Fibroblast of skin of left quadriceps (primary cell): ENCODE measurements around the gene KCNH2.

Source experiments
- DNase-seq, 2 experiments: peaks; one replicate each; pipeline ENCODE4 v3.0.0-alpha.2; 2013; ENCODE audit warnings: low read depth in 2 of 2

KCNH2 gene

DNA sequence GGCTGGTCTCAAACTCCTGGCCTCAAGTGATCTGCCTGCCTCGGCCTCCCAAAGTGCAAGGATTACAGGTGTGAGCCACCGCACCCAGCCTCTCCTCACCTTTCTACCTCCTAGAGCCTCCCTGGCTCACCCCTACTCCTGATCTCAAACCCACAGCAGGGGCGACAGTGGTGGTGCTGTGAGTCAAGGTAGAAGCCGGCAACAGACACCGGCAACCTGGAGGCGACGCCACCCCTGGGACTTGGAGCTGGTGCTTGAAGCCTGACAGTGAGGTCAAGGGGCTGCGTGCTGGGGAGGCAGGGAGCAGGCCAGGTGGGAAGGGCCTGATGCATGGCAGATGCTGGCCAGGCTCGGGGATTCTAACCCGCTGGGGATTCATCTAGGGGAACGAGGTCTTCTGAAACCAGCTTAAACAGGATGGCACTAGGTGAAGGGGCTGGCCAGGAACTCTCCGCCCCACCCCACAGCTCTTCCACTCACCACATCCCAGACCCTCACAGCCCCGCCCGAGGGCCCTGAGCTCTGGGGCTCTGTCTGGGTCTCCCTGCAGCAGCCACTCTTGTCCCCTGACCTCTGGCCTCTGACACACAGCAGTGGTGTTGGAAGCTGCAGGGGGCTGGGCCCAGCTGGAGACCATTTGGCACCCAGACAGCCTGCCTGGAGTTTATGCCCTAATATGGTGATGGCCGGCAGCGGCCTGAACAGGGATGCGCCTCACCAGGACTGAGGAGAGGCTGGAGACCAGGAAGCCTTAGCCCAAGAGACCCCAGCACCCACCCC is 16.4 kb downstream of the KCNH2 start:
- no peak for DNase-seq

DNA sequence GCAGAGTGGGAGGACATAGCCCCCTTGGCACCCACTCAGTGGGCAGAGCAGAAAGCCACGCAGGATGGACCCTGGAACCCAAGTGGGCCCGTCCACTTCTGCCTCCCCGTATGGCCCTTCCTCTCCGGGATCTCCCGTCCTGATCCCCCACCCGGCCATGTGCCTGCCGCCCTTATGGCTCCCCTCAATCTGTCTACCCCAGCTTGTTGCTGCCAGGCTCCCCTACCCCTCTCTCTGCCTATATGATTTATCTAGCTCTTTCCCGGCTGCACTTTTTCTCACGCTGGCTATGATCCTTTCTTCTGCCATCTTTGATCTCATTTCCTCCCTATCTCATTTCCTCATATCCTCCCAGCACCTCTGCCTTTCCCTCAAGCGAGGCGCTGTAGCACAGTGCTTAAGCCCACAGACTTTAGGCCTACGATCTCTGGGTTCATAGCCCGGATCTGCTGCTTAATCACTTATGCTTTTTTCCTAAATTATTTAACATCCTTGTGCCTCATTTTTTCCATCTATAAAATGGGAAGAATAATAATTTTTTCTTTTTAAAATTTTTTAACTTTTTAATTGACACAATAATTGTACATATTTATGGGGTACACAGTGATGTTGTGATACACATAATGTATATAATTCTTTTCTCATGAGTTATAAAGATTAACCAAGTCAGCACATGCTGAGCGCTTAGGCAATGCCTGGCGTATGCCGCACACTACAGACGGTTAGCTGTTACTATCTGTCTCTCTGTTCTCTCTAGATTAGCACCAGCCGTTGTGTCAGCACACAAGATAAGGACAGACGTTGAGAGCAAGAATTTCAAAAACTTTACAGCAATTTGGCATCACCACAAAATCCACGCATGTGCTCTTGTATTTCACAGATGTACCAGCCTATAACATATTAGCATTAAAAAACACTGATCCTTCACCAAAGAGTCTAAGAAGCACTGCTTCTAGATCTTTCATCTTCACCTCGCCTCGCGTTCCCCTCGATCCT is 18.1 kb downstream of the KCNH2 start:
- DNase-seq = no peak

DNA sequence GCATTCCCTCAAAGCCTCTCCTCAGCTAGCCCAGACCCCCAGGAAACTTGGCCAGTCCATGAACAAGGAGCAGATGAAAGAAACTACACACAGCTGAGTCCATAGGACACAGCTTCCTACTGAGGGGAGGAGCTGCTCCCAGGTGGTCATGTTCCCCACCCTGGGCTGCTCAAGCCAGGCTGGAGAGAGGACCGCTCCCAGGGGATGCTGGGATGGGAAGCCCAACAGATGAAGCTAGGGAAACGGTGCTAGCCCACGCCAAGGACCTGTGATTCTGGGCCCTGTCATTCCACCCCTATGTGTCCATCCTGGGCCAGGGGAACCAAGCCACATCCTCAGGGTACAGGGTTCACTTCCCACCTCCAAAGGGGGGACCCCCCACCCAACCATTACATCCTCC is 19.0 kb downstream of the KCNH2 start:
- DNase-seq = no peak

DNA sequence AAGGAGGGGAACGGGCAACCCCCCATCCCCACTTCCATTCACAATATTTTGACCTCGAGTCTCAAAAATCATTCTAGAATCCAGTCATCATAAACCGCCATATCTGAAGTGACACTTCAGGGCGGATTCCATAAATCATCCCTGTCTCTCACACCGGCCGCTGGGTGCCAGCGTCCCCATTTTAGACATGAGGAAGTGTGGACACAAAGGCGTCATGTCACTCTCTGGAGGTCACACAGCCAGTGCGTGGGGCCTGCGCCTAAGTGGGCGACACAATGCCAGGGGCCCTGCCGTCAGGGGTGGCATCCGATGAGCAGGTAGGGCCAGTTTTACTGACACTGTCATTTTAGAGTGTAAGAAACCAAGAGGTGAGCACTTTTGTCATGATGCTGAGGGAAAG is 19.5 kb downstream of the KCNH2 start:
- no peak for DNase-seq

DNA sequence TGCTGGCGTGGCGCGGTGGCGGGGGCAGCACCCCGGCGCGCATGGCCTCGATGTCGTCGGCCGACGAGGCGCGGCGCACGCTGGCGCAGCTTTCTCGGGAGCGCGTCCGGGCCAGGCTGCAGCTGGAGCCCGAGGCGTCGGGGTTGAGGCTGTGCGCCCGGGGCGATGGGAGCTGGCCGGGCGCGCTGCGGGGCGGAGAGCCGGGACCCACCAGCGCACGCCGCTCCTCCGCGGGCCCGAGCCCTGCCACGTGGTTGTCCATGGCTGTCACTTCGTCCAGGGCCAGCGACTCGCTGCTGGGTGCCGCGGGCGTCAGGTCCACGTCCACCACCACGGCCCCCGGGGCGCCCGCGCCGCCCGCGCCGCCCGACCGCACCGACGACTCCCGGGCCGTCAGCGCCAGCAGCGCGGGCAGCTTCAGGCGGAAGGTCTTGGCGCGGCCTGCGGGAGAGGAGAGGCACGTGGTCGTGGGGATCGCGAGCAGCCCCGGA is 20.0 kb downstream of the KCNH2 start:
- no peak for DNase-seq

DNA sequence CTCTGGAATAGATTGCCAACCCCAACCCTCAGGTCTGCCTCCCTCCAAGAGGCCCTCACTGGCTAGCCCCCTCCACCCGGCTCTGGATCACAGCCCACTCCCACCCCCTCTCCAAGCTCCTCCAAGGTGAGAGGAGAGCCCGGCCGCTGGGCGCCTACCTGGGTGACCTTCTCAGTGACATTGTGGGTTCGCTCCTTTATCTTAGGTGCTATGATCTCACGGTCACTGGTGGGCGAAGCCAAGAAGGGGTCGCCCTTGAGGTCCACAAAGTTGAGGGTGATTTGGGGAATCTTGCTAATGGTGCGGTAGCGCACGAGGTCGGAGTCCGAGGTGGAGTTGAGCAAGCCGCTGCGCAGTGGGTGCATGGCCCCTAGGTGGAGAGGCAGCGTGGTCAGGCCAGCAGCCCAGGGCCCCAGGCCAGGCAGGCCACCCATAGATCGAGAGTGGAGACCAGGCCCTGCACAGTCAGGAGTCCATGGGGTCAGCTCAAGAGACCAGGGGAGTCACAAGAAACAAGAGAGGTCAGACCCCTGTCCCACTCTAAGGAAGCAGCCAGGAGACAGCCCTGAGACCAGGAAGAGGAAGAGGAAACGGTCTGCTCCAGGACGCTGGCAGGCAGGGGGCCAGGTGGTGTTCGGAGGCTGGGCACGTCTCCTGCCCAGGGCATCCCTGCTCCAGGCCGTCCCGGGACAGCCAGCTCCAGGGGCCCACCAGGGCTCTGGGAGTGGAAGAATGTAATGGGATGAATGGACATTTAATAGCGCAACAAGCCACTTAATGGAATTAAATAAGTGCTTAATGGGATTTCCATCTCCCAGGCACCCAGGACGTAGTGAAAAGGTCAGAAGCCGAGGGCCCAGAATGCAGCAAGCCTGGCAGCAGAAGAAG is 20.7 kb downstream of the KCNH2 start:
- DNase-seq = no peak

DNA sequence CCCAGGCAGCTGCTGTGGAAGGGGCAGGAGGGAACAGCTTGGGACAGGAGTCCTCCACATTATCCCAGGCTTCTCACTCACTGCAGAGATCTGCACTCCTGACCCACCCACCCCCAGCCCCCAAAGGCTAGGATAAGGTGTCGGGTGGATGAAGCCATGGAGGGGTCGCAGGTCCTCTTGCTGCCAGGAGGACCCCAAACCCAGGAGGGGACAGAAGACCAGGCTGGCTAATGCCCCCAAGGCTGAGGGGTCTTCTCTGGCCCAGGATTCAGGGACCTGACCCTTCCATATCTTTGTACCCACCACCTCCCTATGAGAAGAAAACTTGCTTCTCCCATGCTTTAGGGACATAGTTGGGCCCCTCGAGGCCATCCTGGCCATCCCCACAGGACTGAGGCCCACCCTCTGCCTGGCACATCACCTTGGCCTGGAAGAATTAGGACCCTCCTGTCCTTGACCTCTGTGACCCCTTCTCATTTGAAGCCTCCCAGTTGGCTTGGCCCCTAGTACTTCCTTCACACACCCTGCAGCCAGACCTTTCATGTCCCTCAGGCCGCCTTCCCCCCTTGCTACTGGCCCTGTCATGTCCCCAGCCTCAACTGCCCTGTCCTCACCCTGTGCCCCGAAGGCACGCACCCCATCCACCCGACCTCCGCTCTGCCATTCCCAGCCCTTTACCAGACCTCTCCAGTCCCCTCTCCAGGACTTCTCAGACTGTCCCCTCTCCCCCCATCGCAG is 21.6 kb downstream of the KCNH2 start:
- no peak for DNase-seq

DNA sequence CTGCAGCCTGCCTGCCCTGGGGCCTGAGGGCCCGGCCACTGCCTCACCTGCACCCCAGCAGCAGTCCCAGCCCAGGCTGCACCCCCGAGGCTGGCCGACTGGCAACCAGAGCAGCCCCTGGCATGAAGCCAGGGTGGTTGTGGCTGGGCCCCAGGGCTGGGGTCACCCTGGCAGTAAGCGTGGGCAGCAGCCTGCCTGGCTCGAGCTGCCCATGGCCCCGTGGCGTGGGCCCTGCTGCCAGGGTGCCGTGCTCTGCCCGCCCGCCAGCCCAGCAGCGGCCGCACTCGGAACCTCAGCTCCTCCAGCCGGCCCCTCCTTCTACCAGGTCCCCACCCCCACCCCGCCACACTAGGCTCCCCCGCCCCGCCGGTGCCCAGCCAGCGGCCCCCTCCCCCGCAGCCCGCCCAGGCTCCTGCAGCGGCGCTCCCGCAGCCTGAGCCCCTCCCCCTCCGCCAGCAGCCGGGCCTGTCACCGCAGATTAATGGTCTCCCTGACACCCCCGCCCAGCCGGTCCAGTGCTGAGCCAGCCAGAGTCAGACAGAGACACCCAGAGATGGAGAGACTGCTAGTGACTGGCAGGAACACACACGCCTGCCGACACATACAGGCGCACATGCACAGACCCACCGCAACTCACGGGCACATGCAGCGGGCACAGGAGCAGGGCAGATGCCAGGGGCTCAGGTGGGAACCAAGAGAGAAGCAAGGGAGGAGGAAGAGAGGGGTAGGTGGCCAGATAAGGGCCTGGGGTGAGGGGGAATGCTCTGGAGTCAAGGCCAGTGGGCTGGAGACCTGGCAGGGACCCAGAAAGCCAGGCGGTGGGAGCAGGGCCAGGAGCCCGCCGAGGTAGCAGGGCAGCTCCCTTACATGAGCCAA is 22.4 kb downstream of the KCNH2 start:
- DNase-seq = no peak

DNA sequence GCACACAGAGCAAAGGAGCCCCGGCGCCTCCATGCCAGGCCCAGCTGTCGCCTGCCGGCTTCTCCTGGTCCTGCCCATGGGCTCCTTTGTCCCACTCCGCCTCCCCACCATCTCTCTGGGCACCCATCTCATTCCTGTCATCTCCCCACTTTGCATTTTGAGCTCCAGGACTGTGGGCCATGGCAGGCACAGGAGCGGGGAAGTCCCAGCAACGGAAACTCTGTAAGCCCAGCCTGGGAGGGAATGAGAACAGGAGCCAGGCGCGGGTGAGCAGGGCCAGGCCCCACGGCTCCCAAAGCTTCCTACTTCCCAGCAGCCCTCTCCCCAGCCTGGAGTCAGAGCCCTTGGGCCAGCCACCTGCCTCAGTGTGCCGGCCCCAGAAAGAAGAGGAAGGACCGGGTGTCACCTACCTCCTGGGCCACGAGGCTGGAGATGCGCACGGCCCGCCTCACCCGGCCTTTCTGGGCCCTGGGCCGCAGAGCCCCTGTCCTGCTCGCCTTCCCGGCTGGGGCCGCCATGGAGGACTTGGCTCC is 23.1 kb downstream of the KCNH2 start:
- no peak for DNase-seq

DNA sequence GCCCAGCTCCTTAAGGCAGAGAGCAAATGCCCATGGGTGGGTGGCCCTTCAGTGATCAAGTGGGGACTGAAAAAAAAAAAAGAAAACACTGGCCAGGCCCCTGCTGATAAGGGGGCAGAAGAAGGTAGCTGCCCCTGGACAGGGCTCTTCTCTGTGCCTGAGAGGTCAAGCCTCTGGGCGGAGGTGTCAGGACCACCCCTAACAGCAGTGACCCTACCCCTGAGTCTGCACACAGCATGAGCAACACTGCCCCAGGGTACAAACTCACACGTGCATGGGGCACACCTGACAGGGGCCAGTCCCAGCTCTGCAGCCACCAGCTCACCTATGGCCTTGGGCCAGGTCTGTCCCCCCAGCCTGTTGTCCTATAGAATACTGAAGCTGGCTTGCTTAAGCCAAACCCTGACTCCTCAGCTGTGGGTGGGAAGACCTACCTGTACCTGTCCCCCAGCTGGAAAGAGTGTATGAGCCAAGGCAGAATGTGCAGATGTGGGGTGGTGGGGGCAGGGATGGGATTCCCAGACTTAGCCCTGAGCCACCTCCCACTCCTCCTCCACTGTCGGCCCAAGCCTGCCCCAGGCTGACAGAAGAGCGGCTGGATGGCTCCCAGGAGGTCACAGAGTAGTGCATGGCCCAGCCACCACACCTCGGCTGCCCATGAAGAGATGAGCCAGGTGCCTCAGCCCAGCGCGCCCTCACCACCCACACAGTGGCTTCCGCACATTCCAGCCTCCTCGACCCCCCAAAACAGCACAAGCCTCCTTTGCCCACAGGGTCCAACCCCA is 23.7 kb downstream of the KCNH2 start:
- no peak for DNase-seq

DNA sequence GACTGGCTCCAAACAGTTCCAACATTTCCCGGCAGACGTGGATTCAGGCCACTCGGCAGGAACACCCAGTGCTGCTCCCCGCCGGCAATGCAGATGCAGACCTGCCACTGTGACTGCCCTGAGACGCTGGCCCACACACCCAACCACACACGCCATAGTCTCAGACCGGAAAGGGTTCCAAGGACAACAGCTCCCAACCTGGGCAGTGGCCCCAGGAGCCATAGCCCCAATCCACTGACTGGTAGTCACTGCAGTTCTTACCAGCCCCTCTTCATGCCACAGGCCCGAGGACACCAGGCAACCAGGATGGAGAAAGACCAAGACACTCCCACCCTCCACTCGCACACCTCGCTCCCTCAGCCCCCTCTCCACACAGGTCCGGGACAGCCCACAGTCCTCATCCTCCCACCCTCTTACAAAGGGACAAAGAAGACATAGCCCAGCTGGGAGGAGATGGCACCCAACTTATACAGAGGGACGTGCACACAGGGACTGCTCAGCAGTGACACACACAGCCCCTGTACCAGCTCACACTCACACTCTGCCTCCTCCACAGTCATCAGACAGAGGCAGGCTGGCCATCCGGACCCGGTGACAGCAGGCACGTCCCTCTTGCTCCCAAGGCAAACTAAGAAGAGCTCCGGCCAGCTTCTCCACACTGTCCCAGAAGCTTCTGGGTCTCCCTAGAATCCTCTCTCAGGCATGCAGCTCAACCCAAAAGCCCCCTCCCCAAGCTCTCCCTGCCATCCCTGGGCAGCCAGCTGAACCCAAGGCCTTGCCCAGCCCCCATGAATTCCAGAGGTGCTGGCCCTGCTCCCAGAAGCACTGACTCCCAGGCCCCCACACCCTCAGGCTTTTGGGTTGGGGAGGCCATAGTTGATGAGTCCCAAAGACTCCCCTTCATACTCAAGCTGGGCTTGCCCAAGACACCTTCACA is 24.8 kb downstream of the KCNH2 start:
- DNase-seq = no peak

DNA sequence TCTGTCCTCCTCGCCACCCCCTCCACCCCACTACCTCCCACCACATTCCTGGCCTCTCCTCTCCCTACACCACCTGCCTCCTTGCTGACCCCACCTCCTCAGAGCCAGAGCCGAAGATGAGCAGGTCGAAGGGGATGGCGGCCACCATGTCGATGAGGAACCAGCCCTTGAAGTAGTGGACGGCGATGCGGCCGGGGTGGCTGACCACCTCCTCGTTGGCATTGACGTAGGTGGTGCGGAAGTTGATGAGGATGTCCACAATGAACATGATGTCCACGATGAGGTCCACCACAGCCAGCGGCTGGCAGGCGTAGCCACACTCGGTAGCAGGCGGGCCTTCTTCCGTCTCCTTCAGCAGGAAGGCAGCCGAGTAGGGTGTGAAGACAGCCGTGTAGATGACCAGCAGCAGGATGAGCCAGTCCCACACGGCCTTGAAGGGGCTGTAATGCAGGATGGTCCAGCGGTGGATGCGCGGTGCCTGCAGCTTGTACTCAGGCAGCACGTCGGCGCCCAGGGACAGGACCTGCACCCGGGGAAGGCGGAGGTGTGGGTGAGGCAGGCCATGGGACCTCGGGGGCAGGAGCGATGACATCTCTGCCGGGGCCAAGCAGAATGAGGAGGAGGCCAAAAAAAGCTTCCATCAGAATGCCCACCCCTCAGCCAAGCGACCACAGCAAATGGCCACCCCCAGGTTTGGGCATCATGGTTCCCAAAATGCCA is 25.6 kb downstream of the KCNH2 start:
- no peak for DNase-seq

DNA sequence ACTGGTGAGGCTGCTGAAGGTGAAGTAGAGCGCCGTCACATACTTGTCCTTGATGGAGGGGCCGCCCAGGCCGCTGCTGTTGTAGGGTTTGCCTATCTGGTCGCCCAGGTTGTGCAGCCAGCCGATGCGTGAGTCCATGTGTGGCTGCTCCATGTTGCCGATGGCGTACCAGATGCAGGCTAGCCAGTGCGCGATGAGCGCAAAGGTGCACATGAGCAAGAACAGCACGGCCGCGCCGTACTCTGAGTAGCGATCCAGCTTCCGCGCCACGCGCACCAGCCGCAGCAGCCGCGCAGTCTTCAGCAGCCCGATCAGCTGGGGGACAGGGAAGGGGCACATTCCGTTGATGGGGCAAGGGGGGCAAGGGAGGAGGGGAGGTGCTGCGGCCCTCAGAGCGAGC is 26.6 kb downstream of the KCNH2 start:
- DNase-seq = no peak

DNA sequence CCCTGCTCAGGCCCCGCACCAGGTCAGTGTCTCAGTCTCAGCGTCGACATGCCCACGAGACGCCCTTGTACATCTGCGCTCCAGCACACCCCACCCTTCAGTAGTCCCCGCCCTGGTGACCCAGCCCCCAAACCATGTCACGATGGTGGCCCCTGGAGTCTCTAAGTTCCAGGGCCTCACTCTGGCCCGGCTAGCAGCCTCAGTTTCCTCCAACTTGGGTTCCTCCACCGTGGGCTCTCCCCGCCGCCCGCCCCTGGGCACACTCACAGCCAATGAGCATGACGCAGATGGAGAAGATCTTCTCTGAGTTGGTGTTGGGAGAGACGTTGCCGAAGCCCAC is 27.0 kb downstream of the KCNH2 start:
- DNase-seq = no peak

DNA sequence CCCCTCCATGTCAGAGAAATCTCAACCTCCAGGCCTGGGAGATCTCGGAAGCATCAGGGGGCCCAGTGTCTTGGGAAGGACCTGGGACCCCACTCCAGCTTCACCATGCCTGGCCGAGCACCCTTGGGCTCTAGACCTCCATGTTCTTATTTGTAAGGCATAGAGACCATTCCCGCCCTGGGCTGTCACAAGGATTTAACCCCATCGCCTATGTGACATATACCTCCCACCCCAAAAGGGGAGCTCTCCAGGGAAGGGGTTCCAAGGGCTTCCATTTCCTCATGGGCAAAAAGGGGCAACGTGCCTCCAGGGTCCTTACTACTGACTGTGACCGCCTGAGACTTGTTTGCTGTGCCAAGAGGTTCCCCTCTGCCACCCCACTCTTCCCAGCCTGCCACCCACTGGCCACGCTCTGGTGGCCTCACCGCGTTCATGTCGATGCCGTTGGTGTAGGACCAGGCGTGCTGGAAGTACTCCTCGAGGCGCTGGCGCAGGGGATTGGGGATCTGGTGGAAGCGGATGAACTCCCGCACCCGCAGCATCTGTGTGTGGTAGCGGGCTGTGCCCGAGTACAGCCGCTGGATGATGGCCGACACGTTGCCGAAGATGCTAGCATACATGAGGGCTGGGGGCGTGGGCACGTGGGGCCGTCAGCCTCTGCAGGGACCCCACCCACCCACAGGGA is 27.5 kb downstream of the KCNH2 start:
- DNase-seq = no peak

DNA sequence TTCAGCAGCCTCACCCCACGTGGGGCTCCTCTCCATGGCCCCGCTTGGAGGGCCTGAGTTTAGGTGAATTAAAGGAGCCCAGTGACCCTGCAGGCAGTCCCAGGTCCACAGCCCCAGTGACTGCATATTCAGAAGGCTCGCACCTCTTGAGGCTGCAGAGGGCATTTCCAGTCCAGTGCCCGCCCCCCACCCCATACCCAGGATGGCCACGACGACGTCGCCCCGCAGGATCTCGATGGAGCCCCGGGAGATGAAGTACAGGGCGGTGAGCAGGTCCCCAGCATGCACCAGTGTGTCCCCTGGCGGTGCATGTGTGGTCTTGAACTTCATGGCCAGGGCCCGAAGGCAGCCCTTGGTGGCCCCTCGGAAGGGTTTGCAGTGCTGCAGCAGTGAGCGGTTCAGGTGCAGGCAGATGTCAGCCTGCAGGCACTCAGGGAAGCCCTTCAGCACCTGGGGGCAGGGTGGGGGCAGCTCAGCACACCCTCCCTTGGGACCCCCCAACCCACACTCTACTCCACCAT is 28.1 kb downstream of the KCNH2 start:
- no peak for DNase-seq
